Smooth muscle cell (in vitro differentiated cells): ENCODE results near the gene ABCG4. TPM values are rescaled to one million over a fixed set of nuclear protein-coding genes. Genes with fewer than 3 reads are reported as not detected.
"Not testable (repeated sequence)": the region's sequence is repeated elsewhere in the genome, so short reads cannot be mapped to it uniquely, and the experiment has no call there.

ENCODE experiments used
- DNase-seq: peaks from one replicate; lab custom pipeline; 2025; ENCODE audit not compliant: unreplicated experiment; lab: John Stamatoyannopoulos, UW
- H2AFZ ChIP-seq: fragments of 200-600 bp; sonication (generic); 2 replicates; pipeline ENCODE4 v1.6.0; 2016; ENCODE audit warnings: antibody characterized with exemption, low read depth, mild to moderate bottlenecking
- H3F3A ChIP-seq: fragments of 200-600 bp; sonication (generic); 2 replicates; pipeline ENCODE4 v1.6.0; 2017; ENCODE audit warnings: antibody characterized with exemption, low read depth
- H3K27ac ChIP-seq: fragments of 200-600 bp; sonication (generic); 2 replicates; pipeline ENCODE4 v1.5.1; 2016; ENCODE audit warnings: low read depth, mild to moderate bottlenecking
- H3K27me3 ChIP-seq: fragments of 200-600 bp; sonication (generic); 2 replicates; pipeline ENCODE4 v1.6.1; 2016; ENCODE audit warnings: low read depth, mild to moderate bottlenecking
- H3K36me3 ChIP-seq: fragments of 200-600 bp; sonication (generic); 2 replicates; pipeline ENCODE4 v1.5.1; 2016; ENCODE audit warnings: low read depth
- H3K4me1 ChIP-seq: fragments of 200-600 bp; sonication (generic); 2 replicates; pipeline ENCODE4 v1.5.1; 2016; ENCODE audit warnings: low read depth
- H3K4me2 ChIP-seq: fragments of 200-600 bp; sonication (generic); 2 replicates; pipeline ENCODE4 v1.6.0; 2016; ENCODE audit warnings: mild to moderate bottlenecking
- H3K4me3 ChIP-seq: fragments of 200-600 bp; sonication (generic); 2 replicates; pipeline ENCODE4 v1.5.1; 2016; ENCODE audit warnings: mild to moderate bottlenecking
- H3K79me2 ChIP-seq: fragments of 200-600 bp; sonication (generic); 2 replicates; pipeline ENCODE4 v1.6.0; 2016; ENCODE audit warnings: low read depth, mild to moderate bottlenecking
- H3K9ac ChIP-seq: fragments of 200-600 bp; sonication (generic); 2 replicates; pipeline ENCODE4 v1.6.0; 2016; ENCODE audit warnings: low read depth
- H3K9me3 ChIP-seq: fragments of 200-600 bp; sonication (generic); replicated peaks from 2 replicates; pipeline ENCODE4 v1.5.1; 2016; ENCODE audit warnings: low read depth
- H4K20me1 ChIP-seq: fragments of 200-600 bp; sonication (generic); 2 replicates; pipeline ENCODE4 v1.6.0; 2016; ENCODE audit warnings: low read depth
- WGBS: methylation state at CpG from one replicate; pipeline ENCODE4 v1.1.7; 2016; ENCODE audit warnings: low lambda C conversion rate; 5-methylcytosine and 5-hydroxymethylcytosine counted together
- polyA plus RNA-seq: library from polyadenylated mRNA; unstranded; fragments of >200 nt; fragmentation: Nextera tagmentation; extraction: Ambion mirVana; gene quantifications from 2 replicates; pipeline ENCODE4 v1.2.1, GENCODE V29; 2016
- total RNA-seq: library from RNA; depleted of rRNA; stranded (reverse); fragments of >200 nt; gene quantifications from 2 replicates; pipeline ENCODE4 v1.2.3, GENCODE V29; 2014
- TF ChIP-seq, protein P1 (sequence below): fragments of 200-600 bp; sonication (generic); IDR thresholded peaks from 2 replicates; pipeline ENCODE4 v1.5.1; 2017; ENCODE audit warnings: borderline replicate concordance, mild to moderate bottlenecking, antibody characterized with exemption; ENCODE audit not compliant: insufficient read depth, poor library complexity, severe bottlenecking

ABCG4 gene
- total and polyA plus RNA-seq, 2 experiments from 2014 or later = 0.85 to 2.1 TPM

DNA sequence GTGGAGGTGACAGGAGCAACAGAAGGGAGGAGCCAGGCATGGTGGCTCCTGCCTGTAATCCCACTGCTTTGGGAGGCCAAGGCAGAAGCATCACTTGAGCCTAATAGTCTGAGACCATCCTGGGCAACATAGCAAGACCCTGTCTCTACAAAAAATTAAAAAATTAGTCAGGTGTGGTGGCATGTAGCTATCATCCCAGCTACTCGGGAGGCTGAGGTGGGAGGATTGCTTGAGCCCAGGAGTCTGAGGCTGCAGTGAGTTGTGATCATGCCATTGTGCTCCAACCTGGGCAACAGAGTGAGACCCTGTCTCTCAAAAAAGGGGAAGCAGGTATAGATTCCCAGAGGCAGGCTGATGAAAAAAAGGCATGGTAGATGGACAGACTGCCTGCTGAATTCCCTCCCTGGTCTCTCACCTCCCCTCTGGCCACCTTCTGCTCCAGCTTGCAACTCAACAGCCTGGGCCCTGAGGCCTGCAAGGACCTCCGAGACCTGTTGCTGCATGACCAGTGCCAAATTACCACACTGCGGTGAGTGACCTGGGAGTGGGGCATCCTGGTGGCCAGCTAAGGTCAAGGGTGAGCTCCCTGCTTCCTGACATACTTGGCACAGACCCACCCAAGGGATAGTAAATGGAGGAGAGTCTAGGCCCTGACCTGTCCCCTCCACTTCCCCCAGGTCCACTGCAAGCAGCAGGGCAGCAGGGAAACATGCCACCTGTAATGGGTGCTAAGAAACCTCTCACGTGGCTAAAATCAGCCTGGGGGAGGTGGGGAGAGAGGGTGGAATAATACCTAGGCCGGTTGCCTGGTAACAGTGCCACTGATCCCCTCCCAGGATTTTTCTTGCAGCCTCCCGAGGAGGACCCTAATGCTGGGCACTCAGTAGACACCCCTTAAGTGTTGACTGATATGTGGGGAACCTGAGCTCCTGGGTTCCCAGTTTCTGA lies 32.2 kb downstream of the ABCG4 start:
- Histone ChIP-seq H3K4me2 (no peak overlapping the region), H3K36me3 (no peaks in the 10 kb centered on the region), H2AFZ (no peak overlapping the region), H3K27me3 (no peaks in the 10 kb centered on the region), H3K9ac (no peak overlapping the region), H3K27ac (no peak overlapping the region), H3K9me3 (no peaks in the 10 kb centered on the region), H4K20me1 (no peaks in the 10 kb centered on the region), H3F3A (no peaks in the 10 kb centered on the region), H3K4me3 (no peak overlapping the region), H3K4me1 (no peaks in the 10 kb centered on the region), H3K79me2 (no peaks in the 10 kb centered on the region)
- DNase-seq = no peak
- 92% methylated on average over 6 of the region's 6 CpGs for WGBS
- TF ChIP-seq, protein P1, sequence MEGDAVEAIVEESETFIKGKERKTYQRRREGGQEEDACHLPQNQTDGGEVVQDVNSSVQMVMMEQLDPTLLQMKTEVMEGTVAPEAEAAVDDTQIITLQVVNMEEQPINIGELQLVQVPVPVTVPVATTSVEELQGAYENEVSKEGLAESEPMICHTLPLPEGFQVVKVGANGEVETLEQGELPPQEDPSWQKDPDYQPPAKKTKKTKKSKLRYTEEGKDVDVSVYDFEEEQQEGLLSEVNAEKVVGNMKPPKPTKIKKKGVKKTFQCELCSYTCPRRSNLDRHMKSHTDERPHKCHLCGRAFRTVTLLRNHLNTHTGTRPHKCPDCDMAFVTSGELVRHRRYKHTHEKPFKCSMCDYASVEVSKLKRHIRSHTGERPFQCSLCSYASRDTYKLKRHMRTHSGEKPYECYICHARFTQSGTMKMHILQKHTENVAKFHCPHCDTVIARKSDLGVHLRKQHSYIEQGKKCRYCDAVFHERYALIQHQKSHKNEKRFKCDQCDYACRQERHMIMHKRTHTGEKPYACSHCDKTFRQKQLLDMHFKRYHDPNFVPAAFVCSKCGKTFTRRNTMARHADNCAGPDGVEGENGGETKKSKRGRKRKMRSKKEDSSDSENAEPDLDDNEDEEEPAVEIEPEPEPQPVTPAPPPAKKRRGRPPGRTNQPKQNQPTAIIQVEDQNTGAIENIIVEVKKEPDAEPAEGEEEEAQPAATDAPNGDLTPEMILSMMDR = no peak

DNA sequence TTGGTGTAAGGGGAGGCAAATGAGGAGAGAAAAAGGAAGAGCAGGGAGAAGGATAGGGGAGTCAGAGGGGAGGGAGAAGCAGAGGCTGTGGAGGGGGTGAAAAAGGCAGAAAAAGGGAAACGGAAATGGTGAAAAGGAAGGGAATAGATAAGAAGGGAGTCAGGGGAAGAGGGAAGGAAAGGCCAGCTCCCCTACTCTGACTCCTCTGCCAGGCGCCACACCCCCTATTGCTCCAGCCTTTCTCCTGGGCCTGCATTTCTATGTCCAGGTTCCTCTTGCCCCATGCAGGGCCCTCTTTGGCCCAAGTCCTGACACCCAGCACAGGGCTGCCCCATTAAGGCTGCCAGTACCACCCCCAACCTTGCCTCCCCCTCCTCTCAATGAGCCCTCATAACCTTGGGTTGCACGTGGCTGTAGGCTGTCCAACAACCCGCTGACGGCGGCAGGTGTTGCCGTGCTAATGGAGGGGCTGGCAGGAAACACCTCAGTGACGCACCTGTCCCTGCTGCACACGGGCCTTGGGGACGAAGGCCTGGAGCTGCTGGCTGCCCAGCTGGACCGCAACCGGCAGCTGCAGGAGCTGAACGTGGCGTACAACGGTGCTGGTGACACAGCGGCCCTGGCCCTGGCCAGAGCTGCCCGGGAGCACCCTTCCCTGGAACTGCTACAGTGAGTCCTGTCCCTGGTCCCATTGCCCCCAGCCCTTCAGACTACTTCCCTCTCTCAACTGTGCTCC lies 33.0 kb downstream of the ABCG4 start:
- no peak for DNase-seq
- H3K4me1 ChIP-seq = no peaks in the 10 kb centered on the region
- H3K4me3 ChIP-seq = no peak overlapping the region
- no peaks in the 10 kb centered on the region for H3K9me3 ChIP-seq
- no peaks in the 10 kb centered on the region for H3K27me3 ChIP-seq
- no peaks in the 10 kb centered on the region for H4K20me1 ChIP-seq
- H3F3A ChIP-seq = no peaks in the 10 kb centered on the region
- H3K36me3 ChIP-seq = no peaks in the 10 kb centered on the region
- H2AFZ ChIP-seq = no peak overlapping the region
- TF ChIP-seq, protein P1 = no peak
- no peak overlapping the region for H3K4me2 ChIP-seq
- WGBS = 96% methylated on average over 16 of the region's 17 CpGs
- H3K79me2 ChIP-seq = no peaks in the 10 kb centered on the region
- H3K9ac ChIP-seq = no peak overlapping the region
- no peak overlapping the region for H3K27ac ChIP-seq

DNA sequence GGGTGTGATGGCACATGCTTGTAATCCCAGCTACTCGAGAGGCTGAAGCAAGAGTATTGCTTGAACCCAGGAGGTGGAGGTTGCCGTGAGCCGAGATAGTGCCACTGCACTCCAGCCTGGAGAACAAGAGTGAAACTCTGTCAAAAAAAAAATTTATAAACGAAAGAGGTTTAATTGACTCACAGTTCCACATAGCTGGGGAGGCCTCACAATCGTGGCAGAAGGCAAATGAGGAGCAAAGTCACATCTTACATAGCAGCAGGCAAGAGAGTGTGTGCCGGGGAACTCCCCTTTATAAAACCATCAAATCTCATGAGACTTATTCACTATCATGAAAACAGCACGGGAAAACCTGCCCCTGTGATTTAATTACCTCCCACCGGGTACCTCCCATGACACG lies 35.5 kb downstream of the ABCG4 start:
- not testable (repeated sequence) for H2AFZ ChIP-seq
- 90% methylated on average over 9 of the region's 9 CpGs for WGBS

DNA sequence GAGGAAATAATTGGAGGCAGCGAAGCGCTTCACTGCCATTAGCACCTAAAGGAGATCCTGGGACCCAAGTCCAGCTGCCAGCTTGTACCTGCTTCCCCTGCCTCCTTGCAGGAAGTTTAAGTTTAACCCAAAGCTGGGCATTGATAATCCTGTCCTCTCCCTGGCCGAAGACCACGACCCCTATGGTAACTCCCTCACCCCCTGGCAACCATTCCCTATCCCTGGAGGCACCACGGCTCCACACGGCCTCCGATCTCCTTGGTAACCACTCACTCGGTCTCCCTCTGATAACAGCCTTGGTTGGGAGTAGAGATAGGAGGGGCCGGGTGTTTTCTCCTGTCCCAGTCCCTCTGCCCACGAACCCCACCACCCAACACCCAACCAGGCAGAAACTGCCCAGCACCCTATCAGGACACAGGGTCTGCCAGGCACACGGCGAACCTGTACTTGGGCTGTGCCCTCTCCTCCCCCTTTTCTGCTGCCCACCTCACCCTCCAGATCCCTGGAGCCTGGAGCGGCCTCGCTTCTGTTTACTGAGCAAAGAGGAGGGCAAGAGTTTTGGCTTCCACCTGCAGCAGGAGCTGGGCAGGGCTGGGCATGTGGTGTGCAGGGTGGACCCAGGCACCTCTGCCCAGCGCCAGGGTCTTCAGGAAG lies 37.3 kb downstream of the ABCG4 start:
- H3K4me1 ChIP-seq = no peaks in the 10 kb centered on the region
- H3K36me3 ChIP-seq = no peaks in the 10 kb centered on the region
- no peaks in the 10 kb centered on the region for H3F3A ChIP-seq
- no peaks in the 10 kb centered on the region for H3K27me3 ChIP-seq
- H4K20me1 ChIP-seq = no peaks in the 10 kb centered on the region
- H3K9me3 ChIP-seq = no peaks in the 10 kb centered on the region
- no peak overlapping the region for H2AFZ ChIP-seq
- 76% methylated on average over 15 of the region's 15 CpGs for WGBS
- H3K27ac ChIP-seq = no peak overlapping the region
- peak overlapping the region; percentile 26 for H3K4me3 ChIP-seq
- no peaks in the 10 kb centered on the region for H3K79me2 ChIP-seq
- H3K9ac ChIP-seq = no peak overlapping the region
- no peak overlapping the region for H3K4me2 ChIP-seq
- no peak for DNase-seq
- TF ChIP-seq, protein P1 = no peak

More for the DNA sequence above, 35.5 kb downstream of the ABCG4 start:
- H3K27ac ChIP-seq, H3K27me3 ChIP-seq, H3K4me3 ChIP-seq, H3K9ac ChIP-seq, H3F3A ChIP-seq, DNase-seq, H3K4me1 ChIP-seq, H3K9me3 ChIP-seq, H3K4me2 ChIP-seq, H3K36me3 ChIP-seq, H3K79me2 ChIP-seq, H4K20me1 ChIP-seq: not testable (repeated sequence)
